ENCODE data around the gene BRD3.
"Not testable (repeated sequence)": the region's sequence is repeated elsewhere in the genome, so short reads cannot be mapped to it uniquely, and the experiment has no call there.

The BRD3 gene

GRCh38 chr9:134067904-134068743 lies at the start of gene BRD3:
TSS of gene BRD3 (minus strand) at chr9:134068026. CDS start at chr9:134053477, 14,549 bp downstream.
- peak; percentile 86 for DNase-seq

DNA sequence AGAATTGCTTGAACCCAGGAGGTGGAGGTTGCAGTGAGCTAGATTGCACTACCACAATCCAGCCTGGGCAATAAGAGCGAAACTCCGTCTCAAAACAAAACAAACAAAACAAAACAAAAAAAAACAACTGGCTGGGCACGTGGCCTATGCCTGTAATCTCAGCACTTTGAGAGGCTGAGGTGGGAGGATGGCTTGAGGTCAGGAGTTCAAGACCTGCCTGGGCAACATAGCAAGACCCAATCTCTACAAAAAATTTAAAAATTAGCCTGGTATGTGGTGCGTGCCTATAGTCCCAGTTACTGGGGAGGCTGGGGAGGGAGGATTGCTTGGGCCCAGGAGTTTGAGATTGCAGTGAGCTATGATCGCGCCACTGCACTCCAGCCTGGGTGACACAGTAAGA lies 44.7 kb upstream of the BRD3 start:
- no peak for DNase-seq

GRCh38 chr9:134111064-134111463 lies 43.2 kb upstream of the BRD3 start:
- no peak for DNase-seq

DNA sequence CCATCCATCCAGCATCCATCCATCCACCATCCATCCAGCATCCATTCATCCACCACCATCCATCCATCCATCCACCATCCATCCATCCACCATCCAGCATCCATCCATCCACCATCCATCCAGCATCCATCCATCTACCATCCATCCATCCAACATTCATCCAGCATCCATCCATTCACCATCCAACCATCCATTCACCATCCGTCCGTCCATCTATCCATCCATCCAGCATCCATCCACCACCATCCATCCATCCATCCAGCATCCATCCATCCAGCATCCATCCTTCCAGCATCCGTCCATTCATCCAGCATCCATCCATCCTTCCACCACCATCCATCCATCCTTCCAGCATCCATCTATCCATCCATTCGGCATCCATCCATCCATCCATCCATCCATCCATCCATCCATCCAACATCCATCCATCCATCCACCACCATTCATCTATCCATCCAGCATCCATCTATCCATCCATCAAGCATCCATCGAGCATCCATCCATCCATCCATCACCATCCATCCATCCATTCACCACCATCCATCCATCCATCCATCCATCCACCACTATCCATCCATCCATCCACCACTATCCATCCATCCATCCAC lies 35.7 kb upstream of the BRD3 start:
- no peak for DNase-seq

DNA sequence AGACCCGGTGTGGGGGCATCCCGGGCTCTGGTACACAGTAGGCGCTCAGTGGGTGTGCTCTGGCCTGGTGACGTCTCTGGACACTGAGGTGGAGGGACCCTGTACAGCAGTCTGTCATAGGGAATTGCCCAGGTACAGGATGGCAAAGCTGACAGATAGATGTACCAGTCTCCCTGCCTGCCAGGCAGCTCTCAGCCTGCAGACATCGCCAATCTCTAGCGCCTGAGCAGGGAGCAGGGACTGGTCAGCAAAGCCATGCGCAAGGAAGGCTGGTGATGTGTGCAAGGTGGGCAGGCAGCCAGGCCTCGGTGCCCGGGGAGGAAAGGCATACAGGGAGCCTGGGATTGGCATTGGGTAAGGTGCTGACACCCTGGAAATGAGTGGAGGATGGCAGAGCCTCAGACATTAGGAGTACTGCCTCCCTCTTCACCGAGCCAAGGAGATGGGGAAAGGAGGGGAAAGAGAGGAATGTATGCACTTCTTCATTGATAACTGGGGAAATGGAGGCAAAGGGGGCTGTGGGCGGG lies 33.9 kb upstream of the BRD3 start:
- no peak for DNase-seq

GRCh38 chr9:134101133-134101532 lies 33.3 kb upstream of the BRD3 start:
- DNase-seq = not testable (repeated sequence)

DNA sequence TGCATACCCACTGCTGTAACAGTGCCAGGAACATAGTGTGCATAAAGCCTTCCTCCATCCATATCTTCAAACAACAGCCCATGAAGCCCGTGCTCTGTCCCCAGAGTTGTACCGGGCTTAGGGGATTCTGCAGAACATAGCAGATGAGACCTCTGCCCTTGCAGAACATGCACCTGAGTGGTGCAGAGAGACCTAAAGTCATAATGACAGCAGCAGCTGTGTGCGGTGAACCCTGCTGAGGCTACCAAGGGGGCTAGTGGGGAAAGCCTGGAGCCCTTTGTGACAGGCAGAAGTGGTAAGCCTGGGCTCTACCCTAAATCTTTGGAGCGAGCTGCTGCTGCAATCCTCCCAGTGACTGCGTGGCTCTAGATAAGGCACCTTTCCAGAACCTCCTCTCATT lies 32.2 kb upstream of the BRD3 start:
- no peak for DNase-seq

- peak; percentile 65 for DNase-seq
Measured at GRCh38 chr9:134099123-134099761, 31.4 kb upstream of the BRD3 start.

GRCh38 chr9:134089972-134090371 lies 22.1 kb upstream of the BRD3 start:
- no peak for DNase-seq

DNA sequence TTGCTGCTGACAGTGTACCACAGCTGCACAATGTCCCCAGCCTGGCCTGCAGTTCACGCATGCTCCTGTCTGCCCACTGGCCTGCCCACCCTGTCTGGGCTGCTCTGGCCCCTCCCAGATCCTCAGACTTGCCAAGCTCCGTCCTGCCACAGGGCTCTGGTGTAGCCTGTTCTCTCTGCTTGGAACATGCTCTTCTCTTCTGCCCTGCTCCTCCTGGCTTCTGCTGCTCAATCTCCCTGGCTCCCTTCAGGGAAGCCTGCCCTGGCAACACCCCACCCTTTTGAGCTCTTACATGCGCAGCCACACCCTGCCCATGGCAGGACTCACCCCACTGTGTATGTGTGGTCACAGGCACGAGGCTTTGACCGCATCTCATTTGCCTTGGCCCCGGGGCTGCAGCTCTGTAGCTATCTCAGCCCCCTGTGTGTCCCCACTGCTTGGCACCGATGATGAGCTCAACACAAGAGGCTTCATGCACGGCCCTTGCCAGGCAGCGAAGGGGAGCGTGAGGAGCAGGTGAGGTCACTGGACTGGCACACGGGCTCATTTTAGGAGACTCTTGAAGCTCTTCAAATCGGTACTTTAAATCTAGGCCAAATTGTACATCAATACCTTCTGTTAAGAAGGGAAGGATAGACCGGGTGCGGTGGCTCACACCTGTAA lies 20.4 kb upstream of the BRD3 start:
- no peak for DNase-seq

DNA sequence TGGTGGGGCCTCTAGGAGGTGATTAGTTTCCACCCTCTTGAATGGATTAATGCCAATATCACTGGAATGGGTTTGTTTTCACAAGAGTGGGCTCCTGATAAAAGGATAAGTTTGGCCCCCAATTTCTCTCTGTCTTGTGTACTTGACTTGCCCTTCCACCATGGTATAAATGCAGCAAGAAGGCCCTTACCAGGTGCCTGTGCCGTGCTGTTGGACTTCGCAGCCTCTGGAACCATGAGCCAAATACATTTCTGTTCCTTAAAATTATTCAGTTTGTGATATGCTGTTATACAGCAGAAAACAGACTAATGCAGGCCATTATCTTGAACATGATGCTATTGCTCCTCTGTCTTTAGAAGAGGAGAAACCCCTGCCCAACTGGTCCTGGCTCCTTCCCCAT lies 17.8 kb upstream of the BRD3 start:
- DNase-seq = no peak

GRCh38 chr9:134083451-134083850 lies 15.6 kb upstream of the BRD3 start:
- no peak for DNase-seq

GRCh38 chr9:134076644-134077043 lies 8.8 kb upstream of the BRD3 start:
- DNase-seq = no peak

GRCh38 chr9:134075689-134076088 lies 7.9 kb upstream of the BRD3 start:
- not testable (repeated sequence) for DNase-seq

GRCh38 chr9:134073500-134073899 lies 5.7 kb upstream of the BRD3 start:
- DNase-seq = no peak

GRCh38 chr9:134072683-134073082 lies 4.9 kb upstream of the BRD3 start:
- DNase-seq = not testable (repeated sequence)

DNA sequence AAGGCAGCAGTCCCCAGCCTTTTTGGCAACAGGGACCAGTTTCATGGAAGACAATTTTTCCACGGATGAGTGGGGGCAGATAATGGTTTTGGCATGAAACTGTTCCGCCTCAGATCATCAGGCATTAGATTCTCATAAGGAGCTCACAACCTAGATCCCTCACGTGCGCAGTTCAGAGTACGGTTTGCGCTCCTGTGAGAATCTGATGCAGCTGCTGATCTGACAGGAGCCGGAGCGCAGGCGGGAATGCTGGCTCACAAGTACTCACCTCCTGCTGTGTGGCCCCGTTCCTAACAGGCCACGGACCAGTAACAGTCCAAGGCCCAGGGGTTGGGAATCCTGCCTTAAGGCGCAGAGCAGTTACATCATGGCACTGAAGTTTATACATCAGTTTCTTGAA lies 3.3 kb upstream of the BRD3 start:
- DNase-seq = no peak

DNA sequence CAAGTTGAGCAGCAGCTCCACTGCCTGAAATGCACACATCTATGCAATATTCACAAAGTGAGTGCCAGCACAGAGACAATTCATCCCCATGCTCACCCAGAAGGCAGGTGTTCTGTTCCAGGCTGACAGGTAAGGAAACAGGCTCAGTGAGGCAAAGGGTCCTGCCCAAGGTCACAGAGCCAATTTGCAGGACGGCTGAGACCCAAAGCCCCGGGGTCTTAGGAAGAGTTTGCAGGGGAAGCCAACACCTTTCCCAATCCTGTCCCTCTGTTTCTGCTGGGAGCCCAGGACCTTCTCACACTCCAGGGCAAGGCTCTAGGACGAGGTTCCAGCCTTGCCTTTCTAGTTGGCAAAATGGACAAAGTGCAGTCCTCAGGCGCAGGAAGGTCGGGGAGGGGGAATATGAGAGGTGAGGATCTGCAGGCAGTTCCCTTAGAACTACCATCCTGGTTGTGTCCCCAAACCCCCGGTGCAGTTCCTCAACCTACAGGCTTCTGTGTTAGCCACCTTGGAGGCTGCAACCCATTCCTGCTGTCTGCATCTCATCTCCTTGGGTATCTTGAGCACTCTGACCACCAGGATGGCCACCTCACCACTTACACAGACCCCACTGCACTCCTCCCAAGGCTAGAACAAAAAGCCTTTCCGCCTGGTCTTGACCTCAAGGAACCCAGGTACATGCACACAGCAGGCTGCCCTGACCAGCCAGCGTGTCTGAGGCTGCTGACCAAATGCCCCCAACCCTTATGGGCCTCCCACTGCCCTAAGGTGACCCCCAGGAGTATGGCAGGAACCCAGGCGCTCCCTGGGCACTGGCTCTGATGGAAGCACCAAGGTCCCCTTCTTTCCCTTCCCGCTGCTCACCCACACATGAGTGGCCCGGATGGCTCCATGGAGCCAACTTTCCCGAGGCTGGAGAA lies 1.9 kb upstream of the BRD3 start:
- DNase-seq = no peak

DNA sequence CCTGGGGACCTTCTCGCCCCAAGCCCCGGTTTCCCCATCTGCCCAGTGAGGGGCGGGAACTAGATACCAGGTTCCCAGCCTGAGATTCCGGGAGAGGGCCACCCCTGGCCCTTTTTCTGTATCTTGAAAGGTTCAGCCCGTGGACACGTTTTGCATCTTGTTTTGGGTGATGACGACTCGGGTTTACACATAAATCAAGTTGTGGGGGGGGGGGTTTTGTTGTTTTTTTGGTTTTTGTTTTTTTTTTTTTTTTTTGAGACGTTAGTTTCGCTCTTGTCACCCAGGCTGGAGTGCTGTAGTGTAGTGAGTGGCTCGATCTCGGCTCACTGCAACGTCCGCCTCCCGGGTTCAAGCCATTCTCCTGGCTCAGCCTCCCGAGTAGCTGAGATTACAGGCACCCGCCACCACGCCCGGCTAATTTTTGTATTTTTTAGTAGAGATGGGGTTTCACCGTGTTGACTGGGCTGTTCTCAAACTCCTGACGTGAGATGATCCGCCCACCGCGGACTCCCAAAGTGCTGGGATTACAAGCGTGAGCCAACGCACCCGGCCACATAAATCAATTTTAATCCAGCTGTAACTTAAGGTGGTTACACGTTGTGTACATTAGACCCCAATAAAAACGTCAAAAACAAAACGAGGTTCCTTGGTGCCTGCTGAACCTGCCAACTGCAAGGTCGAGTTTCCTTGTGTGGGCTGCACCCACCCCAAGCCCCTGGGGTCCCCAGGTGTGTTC lies 1.1 kb upstream of the BRD3 start:
- no peak for DNase-seq

DNA sequence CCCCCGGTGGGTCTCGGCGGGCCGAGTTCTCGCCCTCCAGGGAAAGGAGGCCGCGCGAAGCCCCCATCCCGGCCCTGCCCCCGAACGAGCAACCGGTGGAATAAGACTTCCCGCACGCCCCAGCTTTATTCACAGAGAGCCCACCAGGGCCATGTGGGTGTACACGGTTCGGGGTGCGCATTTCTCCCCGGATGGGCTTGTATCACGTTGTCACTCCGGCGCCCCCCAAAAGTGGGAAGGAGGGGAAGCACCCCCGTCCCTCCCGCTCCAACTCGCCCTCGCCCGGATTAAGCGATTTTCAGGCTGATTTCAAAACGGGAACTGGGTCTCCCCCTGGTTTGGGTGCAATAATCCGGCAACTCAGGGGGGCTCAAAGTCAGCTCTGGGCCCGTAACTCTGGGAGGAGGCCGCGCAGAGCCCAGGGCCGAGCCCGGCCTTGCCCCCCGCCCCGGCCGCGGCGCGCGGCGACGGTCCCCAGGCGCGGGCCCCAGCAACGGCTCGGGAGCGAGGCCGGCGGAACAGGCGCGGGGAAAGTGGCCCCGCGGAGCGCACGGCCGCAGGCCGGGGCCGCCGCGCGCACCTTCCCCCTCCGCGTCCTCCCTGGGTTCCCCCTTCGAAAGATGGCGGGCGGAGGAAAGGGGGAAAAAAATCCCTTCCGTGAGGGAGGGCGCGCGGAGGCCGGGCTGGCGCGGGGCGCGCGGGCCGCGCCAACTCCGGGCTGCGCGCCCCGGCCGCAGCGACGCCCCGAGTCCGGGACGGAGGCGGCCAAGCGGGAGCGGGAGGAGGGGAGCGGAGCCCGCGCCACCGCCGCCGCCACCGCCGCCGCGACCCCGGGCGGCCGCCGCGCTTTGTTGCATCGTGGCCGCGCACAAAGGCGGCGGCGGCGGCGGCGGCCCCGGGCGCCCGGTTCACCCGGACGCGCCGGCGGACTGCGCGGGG lies 644 bp downstream of the BRD3 start:
- DNase-seq = peak; percentile 66
